EL (cell line): ENCODE results near the gene TENM4.

Experiments used
- DNase-seq: peaks from one replicate; pipeline ENCODE4 v3.0.0-alpha.2; 2016

TENM4 gene

GRCh38 chr11:79383874-79384273 is 57.0 kb downstream of the TENM4 start:
- DNase-seq = no peak

- DNase-seq = no peak
Measured at GRCh38 chr11:79382301-79383050, 58.4 kb downstream of the TENM4 start.

GRCh38 chr11:79381036-79381435 is 59.8 kb downstream of the TENM4 start:
- DNase-seq = no peak

GRCh38 chr11:79377406-79377805 is 63.4 kb downstream of the TENM4 start:
- no peak for DNase-seq

- no peak for DNase-seq
Measured at GRCh38 chr11:79375818-79376550, 64.8 kb downstream of the TENM4 start.

GRCh38 chr11:79374727-79375126 is 66.1 kb downstream of the TENM4 start:
- DNase-seq = no peak

- no peak for DNase-seq
Measured at GRCh38 chr11:79371724-79372123, 69.1 kb downstream of the TENM4 start.

GRCh38 chr11:79371152-79371551 is 69.7 kb downstream of the TENM4 start:
- no peak for DNase-seq

GRCh38 chr11:79369055-79369454 is 71.8 kb downstream of the TENM4 start:
- DNase-seq = no peak

- DNase-seq = no peak
Measured at GRCh38 chr11:79367844-79368243, 73.0 kb downstream of the TENM4 start.

GRCh38 chr11:79366218-79366617 is 74.6 kb downstream of the TENM4 start:
- no peak for DNase-seq

GRCh38 chr11:79363861-79364378 is 76.9 kb downstream of the TENM4 start:
- DNase-seq = no peak

- no peak for DNase-seq
Measured at GRCh38 chr11:79363256-79363655, 77.6 kb downstream of the TENM4 start.

GRCh38 chr11:79362821-79363220 is 78.0 kb downstream of the TENM4 start:
- no peak for DNase-seq

- DNase-seq = no peak
Measured at GRCh38 chr11:79362206-79362757, 78.5 kb downstream of the TENM4 start.

- no peak for DNase-seq
Measured at GRCh38 chr11:79358258-79358657, 82.6 kb downstream of the TENM4 start.

GRCh38 chr11:79353706-79354105 is 87.1 kb downstream of the TENM4 start:
- no peak for DNase-seq

- DNase-seq = no peak
Measured at GRCh38 chr11:79352349-79352703, 88.5 kb downstream of the TENM4 start.

- no peak for DNase-seq
Measured at GRCh38 chr11:79348976-79349682, 91.7 kb downstream of the TENM4 start.

- no peak for DNase-seq
Measured at GRCh38 chr11:79346021-79346420, 94.8 kb downstream of the TENM4 start.

GRCh38 chr11:79344753-79345294 is 96.0 kb downstream of the TENM4 start:
- no peak for DNase-seq

GRCh38 chr11:79342686-79343085 is 98.1 kb downstream of the TENM4 start:
- DNase-seq = no peak

- no peak for DNase-seq
Measured at GRCh38 chr11:79342236-79342635, 98.6 kb downstream of the TENM4 start.
